Lower leg skin (tissue), 4 donors: ENCODE data around the gene PRR30. TPM values are rescaled to one million over a fixed set of nuclear protein-coding genes. Genes with fewer than 3 reads are reported as not detected.

Source experiments
- DNase-seq, 2 donors: peaks; one replicate each; pipeline ENCODE4 v3.0.0-alpha.2; 2019; ENCODE audit warnings: low spot score in 2 of 2
- H3K4me3 ChIP-seq: fragments of 200-600 bp; sonication (generic); 2 replicates; pipeline ENCODE4 v1.5.1; 2017; ENCODE audit warnings: mild to moderate bottlenecking, low read depth; ENCODE audit not compliant: poor library complexity, severe bottlenecking
- POLR2A ChIP-seq, 2 donors: fragments of 450-650 bp; IDR thresholded peaks; one replicate each; pipeline ENCODE4 v1.6.1; 2016 to 2017; ENCODE audit warnings: antibody characterized with exemption in 2 of 2, mild to moderate bottlenecking in 1 of 2, moderate library complexity in 1 of 2
- WGBS, 2 donors: methylation state at CpG; one replicate each; pipeline ENCODE4 v1.1.5; 2018; 5-methylcytosine and 5-hydroxymethylcytosine counted together
- intact Hi-C: fragments of 100-400 bp; cut with DNase I; formaldehyde crosslinking; loops from one replicate; pipeline ENCODE4 v1.15.0; 2023; ENCODE audit warnings: low total_unique reads
- total RNA-seq, 4 donors: library from RNA; depleted of rRNA; stranded (reverse); fragments of >200 nt; gene quantifications; one replicate each; pipeline ENCODE4 v1.1.0, GENCODE V29; 2016
- TF ChIP-seq, protein P1 (sequence below), 3 donors: fragments of 450-650 bp; IDR thresholded peaks; one replicate each; pipeline ENCODE4 v1.5.1; 2016; ENCODE audit warnings: antibody characterized with exemption in 3 of 3, mild to moderate bottlenecking in 3 of 3, moderate library complexity in 2 of 3

Gene PRR30
- total RNA-seq, 4 donors from 2014 or later, result not detected

- 51 to 54% methylated on average over 32 to 33 of the region's 33 CpGs for WGBS, 2 donors
- intact Hi-C loops, result no loop called here
- DNase-seq, result no peak
- no peak for TF ChIP-seq POLR2A (IDR thresholded peaks at IDR 0.05)
- TF ChIP-seq, protein P1, sequence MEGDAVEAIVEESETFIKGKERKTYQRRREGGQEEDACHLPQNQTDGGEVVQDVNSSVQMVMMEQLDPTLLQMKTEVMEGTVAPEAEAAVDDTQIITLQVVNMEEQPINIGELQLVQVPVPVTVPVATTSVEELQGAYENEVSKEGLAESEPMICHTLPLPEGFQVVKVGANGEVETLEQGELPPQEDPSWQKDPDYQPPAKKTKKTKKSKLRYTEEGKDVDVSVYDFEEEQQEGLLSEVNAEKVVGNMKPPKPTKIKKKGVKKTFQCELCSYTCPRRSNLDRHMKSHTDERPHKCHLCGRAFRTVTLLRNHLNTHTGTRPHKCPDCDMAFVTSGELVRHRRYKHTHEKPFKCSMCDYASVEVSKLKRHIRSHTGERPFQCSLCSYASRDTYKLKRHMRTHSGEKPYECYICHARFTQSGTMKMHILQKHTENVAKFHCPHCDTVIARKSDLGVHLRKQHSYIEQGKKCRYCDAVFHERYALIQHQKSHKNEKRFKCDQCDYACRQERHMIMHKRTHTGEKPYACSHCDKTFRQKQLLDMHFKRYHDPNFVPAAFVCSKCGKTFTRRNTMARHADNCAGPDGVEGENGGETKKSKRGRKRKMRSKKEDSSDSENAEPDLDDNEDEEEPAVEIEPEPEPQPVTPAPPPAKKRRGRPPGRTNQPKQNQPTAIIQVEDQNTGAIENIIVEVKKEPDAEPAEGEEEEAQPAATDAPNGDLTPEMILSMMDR (IDR thresholded peaks at IDR 0.05), result no peak
- no peak overlapping the region for H3K4me3 ChIP-seq
Observed at GRCh38 chr2:27134781-27135477, 4.3 kb downstream of the PRR30 start.

- DNase-seq, result peak; percentile 93 to 99
- intact Hi-C loops, result no loop called here
- peak within 1 kb of the TSS; percentile 80 for H3K4me3 ChIP-seq
- WGBS, 2 donors, result 0 to 1% methylated on average over 46 to 70 of the region's 86 CpGs
- no peak for TF ChIP-seq POLR2A (IDR thresholded peaks at IDR 0.05)
- TF ChIP-seq, protein P1 (IDR thresholded peaks at IDR 0.05), result no peak
Observed at GRCh38 chr2:27133905-27134780, 5.1 kb downstream of the PRR30 start, which contains the start of gene PREB. Gene PREB (minus strand): TSS chr2:27134636. CDS start chr2:27134421, 215 bp downstream.

DNA sequence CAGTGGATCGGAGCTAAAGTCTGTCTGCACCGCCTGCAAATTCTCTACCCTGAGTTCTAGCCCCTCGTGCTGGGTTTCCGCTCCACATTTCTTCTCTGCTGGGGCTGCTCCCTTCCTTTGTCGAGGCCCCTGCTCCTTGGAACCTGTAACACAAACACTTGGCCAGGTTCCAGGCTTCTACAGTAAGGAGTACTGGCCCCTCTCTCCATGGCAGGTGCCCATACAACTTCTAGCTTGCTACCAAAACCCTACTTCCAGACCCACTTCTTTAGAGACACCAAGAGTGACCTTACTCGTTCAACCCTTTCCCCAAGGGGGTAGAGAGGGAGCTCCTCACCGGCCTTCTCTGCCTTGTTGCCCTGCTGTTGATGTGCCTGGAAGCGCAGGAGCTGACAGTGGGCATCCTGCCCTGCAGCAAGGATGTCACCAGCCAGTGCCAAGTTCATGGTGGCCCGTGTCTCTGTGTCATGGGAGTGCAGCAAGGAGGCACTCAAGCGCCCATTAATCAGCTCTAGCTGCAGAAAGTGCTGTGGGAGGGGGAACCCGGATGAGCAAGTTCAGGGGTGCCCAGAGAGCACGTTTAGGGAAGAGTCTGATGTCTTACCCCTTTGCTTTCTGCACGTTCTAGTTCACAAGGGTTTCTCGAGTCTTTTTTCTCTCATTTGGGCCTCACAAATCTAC lies 5.9 kb downstream of the PRR30 start:
- H3K4me3 ChIP-seq, result peak overlapping the region; percentile 80
- intact Hi-C loops, result no loop called here
- TF ChIP-seq POLR2A (IDR thresholded peaks at IDR 0.05), result no peak
- TF ChIP-seq, protein P1 (IDR thresholded peaks at IDR 0.05), result no peak
- WGBS, 2 donors, result 36 to 41% methylated on average over 14 of the region's 14 CpGs
- DNase-seq, result no peak

DNA sequence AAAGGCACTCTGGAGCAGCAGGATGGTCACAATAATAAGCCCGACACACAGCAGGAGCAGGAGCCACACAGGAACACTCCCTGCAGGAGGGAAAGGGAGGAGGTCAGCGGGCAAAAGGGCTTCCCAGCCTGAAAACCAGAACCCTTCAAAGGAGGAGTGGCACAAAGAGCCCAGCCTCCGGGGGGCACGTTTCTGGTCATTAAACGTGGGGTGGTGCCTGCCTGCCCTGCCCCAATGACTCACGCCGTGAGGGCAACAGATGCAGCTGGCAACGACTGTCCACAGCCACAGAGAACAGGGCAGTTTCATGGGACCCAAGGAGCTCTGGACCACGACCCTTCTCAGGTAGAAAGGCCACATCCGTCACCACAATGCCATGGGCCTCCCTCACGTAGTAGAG lies 7.8 kb downstream of the PRR30 start:
- no peak for DNase-seq
- no peak overlapping the region for H3K4me3 ChIP-seq
- WGBS, 2 donors, result 74 to 89% methylated on average over 11 of the region's 11 CpGs
- TF ChIP-seq, protein P1 (IDR thresholded peaks at IDR 0.05), result no peak
- no peak for TF ChIP-seq POLR2A (IDR thresholded peaks at IDR 0.05)
- intact Hi-C loops, result no loop called here

- intact Hi-C loops, result no loop called here
- no peak overlapping the region for H3K4me3 ChIP-seq
- no peak for DNase-seq
- WGBS, 2 donors, result 86 to 94% methylated on average over 10 of the region's 10 CpGs
- TF ChIP-seq, protein P1 (IDR thresholded peaks at IDR 0.05), result no peak
- no peak for TF ChIP-seq POLR2A (IDR thresholded peaks at IDR 0.05)
Observed at GRCh38 chr2:27130396-27130795, 8.8 kb downstream of the PRR30 start.
